ENCODE results near the gene RBM4.

GRCh38 chr11:66686801-66687750 is 48.6 kb downstream of the RBM4 start:
- TF ChIP-seq POLR2AphosphoS5 (IDR thresholded peaks at IDR 0.05) (no peak), EP300 (IDR thresholded peaks at IDR 0.05) (no peak), POLR2A (IDR thresholded peaks at IDR 0.05) (no peak), CTCF (IDR thresholded peaks at IDR 0.05) (no peak)
